Cardiac muscle cell (in vitro differentiated cells and primary cell): ENCODE results near the gene EEF1AKMT1. TPM values are rescaled to one million over a fixed set of nuclear protein-coding genes. Genes with fewer than 3 reads are reported as not detected.

ENCODE experiments used
- DNase-seq, 2 donors: peaks; one replicate each; pipeline versions ENCODE4 v3.0.0 to v3.0.0-alpha.2; 2010 to 2017; ENCODE audit warnings: low read depth in 1 of 2, low spot score in 1 of 2
- H3K27ac ChIP-seq: fragments of 200-600 bp; sonication (generic); 2 replicates; pipeline ENCODE4 v1.5.1; 2016
- H3K27me3 ChIP-seq: fragments of 200-600 bp; sonication (generic); 2 replicates; pipeline ENCODE4 v1.6.0; 2016; ENCODE audit warnings: control low read depth
- H3K36me3 ChIP-seq: fragments of 200-600 bp; sonication (generic); 2 replicates; pipeline ENCODE4 v1.5.1; 2016; ENCODE audit warnings: control low read depth
- H3K4me1 ChIP-seq: fragments of 200-600 bp; sonication (generic); 2 replicates; pipeline ENCODE4 v1.8.1; 2017; ENCODE audit warnings: low read depth, mild to moderate bottlenecking, mixed run types
- H3K4me3 ChIP-seq: fragments of 200-600 bp; sonication (generic); 2 replicates; pipeline ENCODE4 v1.5.1; 2016; ENCODE audit warnings: mild to moderate bottlenecking
- H3K9me3 ChIP-seq: fragments of 200-600 bp; sonication (generic); 2 replicates; pipeline ENCODE4 v1.5.1; 2017; ENCODE audit warnings: low read depth, mild to moderate bottlenecking, control low read depth
- CTCF ChIP-seq: IDR thresholded peaks from 2 replicates; pipeline ENCODE4 v1.5.1; 2012; ENCODE audit warnings: low read depth, mild to moderate bottlenecking, low read length
- polyA plus RNA-seq: library from polyadenylated mRNA; unstranded; fragments of >200 nt; fragmentation: Nextera tagmentation; extraction: Ambion mirVana; gene quantifications from 2 replicates; pipeline ENCODE4 v1.2.1, GENCODE V29; 2016
- total RNA-seq: library from RNA; depleted of rRNA; stranded (reverse); fragments of >200 nt; gene quantifications from 2 replicates; pipeline ENCODE4 v1.2.3, GENCODE V29; 2016

EEF1AKMT1 gene
- total and polyA plus RNA-seq, 2 experiments from 2014 or later: 7.2 to 11.5 TPM

GRCh38 chr13:20801707-20802106 is 27.9 kb upstream of the EEF1AKMT1 start:
- Histone ChIP-seq H3K9me3 (no peaks in the 10 kb centered on the region), H3K27me3 (no peaks in the 10 kb centered on the region), H3K4me1 (peaks cover 52% of the 10 kb centered on the region), H3K36me3 (peaks cover 79% of the 10 kb centered on the region), H3K4me3 (no peak overlapping the region), H3K27ac (peak overlapping the region; percentile 88)
- no peak for TF ChIP-seq CTCF
- DNase-seq: no peak

- H3K4me1 ChIP-seq: peaks cover 45% of the 10 kb centered on the region
- H3K9me3 ChIP-seq: no peaks in the 10 kb centered on the region
- TF ChIP-seq CTCF: no peak
- peaks cover 83% of the 10 kb centered on the region for H3K36me3 ChIP-seq
- no peaks in the 10 kb centered on the region for H3K27me3 ChIP-seq
- peak overlapping the region; percentile 88 for H3K27ac ChIP-seq
- DNase-seq: peak; percentile 52 to 62
- no peak overlapping the region for H3K4me3 ChIP-seq
These were observed 26.1 kb upstream of the EEF1AKMT1 start for GRCh38 chr13:20799726-20800416.

- Histone ChIP-seq H3K36me3 (peaks cover 91% of the 10 kb centered on the region), H3K27me3 (no peaks in the 10 kb centered on the region), H3K27ac (peak overlapping the region; percentile 75), H3K4me3 (no peak overlapping the region), H3K4me1 (peaks cover 37% of the 10 kb centered on the region), H3K9me3 (no peaks in the 10 kb centered on the region)
- no peak for DNase-seq
- TF ChIP-seq CTCF: no peak
These were observed 24.3 kb upstream of the EEF1AKMT1 start for GRCh38 chr13:20798027-20798426.

- no peak for TF ChIP-seq CTCF
- no peaks in the 10 kb centered on the region for H3K9me3 ChIP-seq
- peaks cover 87% of the 10 kb centered on the region for H3K36me3 ChIP-seq
- H3K4me1 ChIP-seq: peaks cover 34% of the 10 kb centered on the region
- peak overlapping the region; percentile 75 for H3K27ac ChIP-seq
- H3K4me3 ChIP-seq: no peak overlapping the region
- no peaks in the 10 kb centered on the region for H3K27me3 ChIP-seq
- no peak for DNase-seq
These were observed 23.2 kb upstream of the EEF1AKMT1 start for GRCh38 chr13:20796791-20797508.

- peak overlapping the region; percentile 19 for H3K27ac ChIP-seq
- H3K36me3 ChIP-seq: peaks cover 86% of the 10 kb centered on the region
- no peak for TF ChIP-seq CTCF
- H3K27me3 ChIP-seq: no peaks in the 10 kb centered on the region
- H3K4me1 ChIP-seq: no peaks in the 10 kb centered on the region
- no peak overlapping the region for H3K4me3 ChIP-seq
- no peak for DNase-seq
- no peaks in the 10 kb centered on the region for H3K9me3 ChIP-seq
These were observed 15.9 kb upstream of the EEF1AKMT1 start for GRCh38 chr13:20789665-20790064.
